Endodermal cell (in vitro differentiated cells): ENCODE measurements around the gene SHC2. TPM values are rescaled to one million over a fixed set of nuclear protein-coding genes. Genes with fewer than 3 reads are reported as not detected.

Source experiments
- DNase-seq: peaks from one replicate; pipeline ENCODE4 v3.0.0-alpha.2; 2017
- H3K27ac ChIP-seq: 2 replicates; pipeline ENCODE4 v1.5.1; 2013; ENCODE audit warnings: mild to moderate bottlenecking, low read depth, low read length, moderate library complexity
- H3K27me3 ChIP-seq: 2 replicates; pipeline ENCODE4 v1.6.1; 2013; ENCODE audit warnings: mild to moderate bottlenecking, low read length, moderate library complexity; ENCODE audit not compliant: insufficient read depth, control insufficient read depth, poor library complexity, severe bottlenecking
- H3K36me3 ChIP-seq: 2 replicates; pipeline ENCODE4 v1.7.0; 2013; ENCODE audit warnings: mild to moderate bottlenecking, low read length, moderate library complexity; ENCODE audit not compliant: control insufficient read depth, insufficient read depth
- H3K4me1 ChIP-seq: one replicate; pipeline ENCODE4 v1.7.0; 2013; ENCODE audit warnings: low read length; ENCODE audit not compliant: control insufficient read depth, insufficient read depth
- H3K4me3 ChIP-seq: 2 replicates; pipeline ENCODE4 v1.5.1; 2013; ENCODE audit warnings: mild to moderate bottlenecking, low read length, moderate library complexity
- H3K9ac ChIP-seq: 2 replicates; pipeline ENCODE4 v1.6.1; 2013; ENCODE audit warnings: mild to moderate bottlenecking, low read length, moderate library complexity; ENCODE audit not compliant: poor library complexity, severe bottlenecking; ENCODE audit errors: extremely low read depth
- H3K9me3 ChIP-seq: 2 replicates; pipeline ENCODE4 v1.6.1; 2013; ENCODE audit warnings: mild to moderate bottlenecking, low read length, moderate library complexity; ENCODE audit not compliant: control insufficient read depth
- H3K27ac Mint-ChIP-seq: 2 replicates; pipeline ENCODE4 v1.8.0; 2020; ENCODE audit warnings: mixed read lengths
- H3K27me3 Mint-ChIP-seq: 2 replicates; pipeline ENCODE4 v1.8.0; 2021; ENCODE audit warnings: mild to moderate bottlenecking, mixed read lengths; ENCODE audit not compliant: insufficient read depth
- H3K36me3 Mint-ChIP-seq: 2 replicates; pipeline ENCODE4 v1.8.0; 2020; ENCODE audit warnings: low read depth, mixed read lengths
- H3K4me1 Mint-ChIP-seq: 2 replicates; pipeline ENCODE4 v1.8.0; 2020; ENCODE audit warnings: mixed read lengths
- H3K4me3 Mint-ChIP-seq: 2 replicates; pipeline ENCODE4 v1.8.0; 2020; ENCODE audit warnings: mild to moderate bottlenecking, moderate library complexity, mixed read lengths
- H3K9me3 Mint-ChIP-seq: 2 replicates; pipeline ENCODE4 v1.8.0; 2020; ENCODE audit warnings: mild to moderate bottlenecking, mixed read lengths
- WGBS, 2 experiments: methylation state at CpG; one replicate each; pipeline versions ENCODE4 v1.1.5 to v1.1.7; 2013; ENCODE audit warnings: missing lambda C conversion rate in 2 of 2, mixed read lengths in 1 of 2; ENCODE audit not compliant: insufficient coverage in 1 of 2, insufficient read length in 1 of 2; 5-methylcytosine and 5-hydroxymethylcytosine counted together
- total RNA-seq, 2 donors: library from RNA; stranded (reverse); fragmentation: NEBNext Ultra II Directional in 1 of 2; extraction: Animal tissue kit (Norgen Biotek cat#: 25700) in 1 of 2; gene quantifications; 2 replicates in 1 of 2; 3 replicates in 1 of 2; pipeline ENCODE4 v1.2.1, GENCODE V29; 2021
- TF ChIP-seq, protein P1 (sequence below): fragments of 200-600 bp; sonication (generic); conservative IDR thresholded peaks from 2 replicates; pipeline ENCODE4 v1.5.0; 2021; ENCODE audit warnings: antibody characterized with exemption, mild to moderate bottlenecking

Gene SHC2
- total RNA-seq, 2 donors from 2014 or later: 56.5 to 93.0 TPM

DNA sequence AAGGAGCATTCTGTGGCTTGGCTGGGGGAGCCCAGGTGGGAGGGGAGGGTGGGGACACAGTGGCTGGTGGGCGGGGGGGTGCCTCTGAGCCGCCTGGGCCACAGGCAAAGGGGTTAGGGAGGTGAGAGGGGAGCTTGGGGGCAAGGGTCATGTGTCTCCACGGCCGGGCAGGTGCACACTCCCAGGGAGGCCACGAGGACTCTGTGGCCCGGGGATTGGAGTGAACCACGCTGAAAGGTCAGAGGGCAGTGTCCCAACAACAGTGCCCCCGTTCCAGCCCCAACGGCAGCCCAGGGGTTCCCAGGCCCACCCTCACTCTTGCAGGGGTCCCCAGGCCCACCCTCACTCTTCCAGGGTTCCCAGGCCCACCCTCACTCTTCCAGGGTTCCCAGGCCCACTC is 61.5 kb downstream of the SHC2 start:
- peaks cover 12% of the 10 kb centered on the region for H3K9me3 ChIP-seq
- peaks cover 6% of the 10 kb centered on the region for H3K9me3 Mint-ChIP-seq
- no peaks in the 10 kb centered on the region for H3K36me3 ChIP-seq
- no peak overlapping the region for H3K27ac ChIP-seq
- no peak overlapping the region for H3K27ac Mint-ChIP-seq
- H3K4me1 Mint-ChIP-seq: no peaks in the 10 kb centered on the region
- WGBS, 2 experiments: 96 to 97% methylated on average over 6 to 9 of the region's 9 CpGs
- no peak overlapping the region for H3K4me3 Mint-ChIP-seq
- TF ChIP-seq, protein P1, sequence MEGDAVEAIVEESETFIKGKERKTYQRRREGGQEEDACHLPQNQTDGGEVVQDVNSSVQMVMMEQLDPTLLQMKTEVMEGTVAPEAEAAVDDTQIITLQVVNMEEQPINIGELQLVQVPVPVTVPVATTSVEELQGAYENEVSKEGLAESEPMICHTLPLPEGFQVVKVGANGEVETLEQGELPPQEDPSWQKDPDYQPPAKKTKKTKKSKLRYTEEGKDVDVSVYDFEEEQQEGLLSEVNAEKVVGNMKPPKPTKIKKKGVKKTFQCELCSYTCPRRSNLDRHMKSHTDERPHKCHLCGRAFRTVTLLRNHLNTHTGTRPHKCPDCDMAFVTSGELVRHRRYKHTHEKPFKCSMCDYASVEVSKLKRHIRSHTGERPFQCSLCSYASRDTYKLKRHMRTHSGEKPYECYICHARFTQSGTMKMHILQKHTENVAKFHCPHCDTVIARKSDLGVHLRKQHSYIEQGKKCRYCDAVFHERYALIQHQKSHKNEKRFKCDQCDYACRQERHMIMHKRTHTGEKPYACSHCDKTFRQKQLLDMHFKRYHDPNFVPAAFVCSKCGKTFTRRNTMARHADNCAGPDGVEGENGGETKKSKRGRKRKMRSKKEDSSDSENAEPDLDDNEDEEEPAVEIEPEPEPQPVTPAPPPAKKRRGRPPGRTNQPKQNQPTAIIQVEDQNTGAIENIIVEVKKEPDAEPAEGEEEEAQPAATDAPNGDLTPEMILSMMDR: no peak
- no peaks in the 10 kb centered on the region for H3K4me1 ChIP-seq
- H3K4me3 ChIP-seq: no peak overlapping the region
- DNase-seq: no peak
- H3K27me3 ChIP-seq: no peaks in the 10 kb centered on the region
- peaks cover 8% of the 10 kb centered on the region for H3K27me3 Mint-ChIP-seq
- H3K9ac ChIP-seq: no peak overlapping the region
- H3K36me3 Mint-ChIP-seq: no peaks in the 10 kb centered on the region

DNA sequence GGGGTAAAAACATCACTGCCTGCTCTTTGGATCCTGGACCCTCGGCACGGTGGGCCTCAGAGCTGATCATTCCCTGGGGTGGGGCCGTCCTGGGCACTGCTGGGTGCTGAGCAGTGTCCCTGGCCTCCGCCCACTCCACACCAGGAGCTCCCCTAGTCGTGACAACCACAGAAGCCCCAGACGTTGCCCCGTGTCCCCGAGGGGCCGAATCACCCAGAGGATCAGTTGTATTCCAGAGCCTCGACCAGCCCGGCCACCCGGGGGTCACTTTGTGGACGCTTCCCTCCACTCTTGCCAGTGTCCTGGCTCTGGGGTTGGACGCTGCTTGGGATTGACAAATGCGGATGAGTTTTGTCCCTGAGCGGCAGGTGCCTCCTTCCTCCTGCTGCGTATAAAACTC is 62.1 kb downstream of the SHC2 start:
- Histone ChIP-seq H3K4me1 (no peaks in the 10 kb centered on the region), H3K27ac (no peak overlapping the region), H3K4me3 (no peak overlapping the region), H3K9ac (no peak overlapping the region), H3K27me3 (no peaks in the 10 kb centered on the region), H3K9me3 (peaks cover 17% of the 10 kb centered on the region), H3K36me3 (no peaks in the 10 kb centered on the region)
- Mint-ChIP-seq H3K27me3 (peaks cover 8% of the 10 kb centered on the region), H3K4me3 (no peak overlapping the region), H3K4me1 (no peaks in the 10 kb centered on the region), H3K36me3 (no peaks in the 10 kb centered on the region), H3K9me3 (peaks cover 9% of the 10 kb centered on the region), H3K27ac (no peak overlapping the region)
- TF ChIP-seq, protein P1: no peak
- DNase-seq: no peak
- 86 to 90% methylated on average over 13 to 17 of the region's 17 CpGs for WGBS, 2 experiments

DNA sequence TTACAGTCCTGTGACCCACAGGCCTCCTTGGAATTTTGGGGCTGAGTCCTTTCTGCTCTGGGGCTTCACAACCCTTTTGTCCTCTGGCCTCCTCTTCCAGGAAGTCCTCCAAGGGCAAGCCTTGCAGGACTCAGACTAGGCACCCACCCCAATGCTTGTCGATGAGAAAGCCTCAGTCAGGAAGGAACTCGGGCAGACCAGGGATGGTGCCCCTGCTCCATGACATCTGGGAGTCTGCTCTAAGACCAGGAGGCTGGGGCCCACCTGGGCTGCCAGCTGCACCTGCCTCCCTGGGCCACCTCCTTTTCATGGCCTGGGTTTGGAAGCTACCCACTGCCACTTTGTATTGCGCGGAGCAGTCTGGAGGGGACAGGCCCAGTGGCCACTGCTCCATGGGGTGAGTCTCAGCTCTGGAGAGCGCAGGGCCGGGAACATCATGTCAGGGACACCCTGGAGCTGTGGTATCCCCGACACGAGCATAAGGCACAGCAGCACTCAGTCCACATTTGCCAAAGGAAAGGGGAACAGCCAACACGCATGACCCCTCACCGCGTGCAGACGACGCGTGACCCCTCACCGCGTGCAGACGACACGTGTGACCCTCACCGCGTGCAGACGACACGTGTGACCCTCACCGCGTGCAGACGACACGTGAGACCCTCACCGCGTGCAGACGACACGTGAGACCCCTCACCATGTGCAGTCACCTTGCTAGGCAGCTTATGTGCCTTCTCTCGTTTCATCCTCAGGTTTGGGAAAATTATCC is 62.7 kb downstream of the SHC2 start:
- DNase-seq: no peak
- Mint-ChIP-seq H3K27me3 (peaks cover 10% of the 10 kb centered on the region), H3K36me3 (no peaks in the 10 kb centered on the region), H3K9me3 (peaks cover 12% of the 10 kb centered on the region), H3K4me3 (no peak overlapping the region), H3K27ac (no peak overlapping the region), H3K4me1 (no peaks in the 10 kb centered on the region)
- no peaks in the 10 kb centered on the region for H3K27me3 ChIP-seq
- no peak overlapping the region for H3K9ac ChIP-seq
- H3K4me1 ChIP-seq: no peaks in the 10 kb centered on the region
- H3K36me3 ChIP-seq: no peaks in the 10 kb centered on the region
- H3K9me3 ChIP-seq: peaks cover 17% of the 10 kb centered on the region
- H3K27ac ChIP-seq: no peak overlapping the region
- TF ChIP-seq, protein P1: no peak
- WGBS, 2 experiments: 94 to 98% methylated on average over 27 to 31 of the region's 31 CpGs
- no peak overlapping the region for H3K4me3 ChIP-seq
